Gastrocnemius medialis (tissue), 4 donors: ENCODE results near the gene PDXDC1.
"Not testable (repeated sequence)": the region's sequence is repeated elsewhere in the genome, so short reads cannot be mapped to it uniquely, and the experiment has no call there.

ENCODE experiments used
- POLR2A ChIP-seq, 2 donors: fragments of 450-650 bp; IDR thresholded peaks; one replicate each; pipeline ENCODE4 v1.6.1; 2017; ENCODE audit warnings: antibody characterized with exemption in 2 of 2, mild to moderate bottlenecking in 2 of 2, moderate library complexity in 2 of 2
- TF ChIP-seq, protein P1 (sequence below), 5 experiments: fragments of 450-650 bp in 3 of 5; fragments of 200-600 bp in 2 of 5; sonication (generic) in 2 of 5; IDR thresholded peaks in 4 of 5; conservative IDR thresholded peaks in 1 of 5; 1 replicate in 4 of 5; 2 replicates in 1 of 5; pipeline ENCODE4 v1.5.1; 2016 to 2019; ENCODE audit warnings: antibody characterized with exemption in 5 of 5, mild to moderate bottlenecking in 3 of 5, moderate library complexity in 3 of 5

DNA sequence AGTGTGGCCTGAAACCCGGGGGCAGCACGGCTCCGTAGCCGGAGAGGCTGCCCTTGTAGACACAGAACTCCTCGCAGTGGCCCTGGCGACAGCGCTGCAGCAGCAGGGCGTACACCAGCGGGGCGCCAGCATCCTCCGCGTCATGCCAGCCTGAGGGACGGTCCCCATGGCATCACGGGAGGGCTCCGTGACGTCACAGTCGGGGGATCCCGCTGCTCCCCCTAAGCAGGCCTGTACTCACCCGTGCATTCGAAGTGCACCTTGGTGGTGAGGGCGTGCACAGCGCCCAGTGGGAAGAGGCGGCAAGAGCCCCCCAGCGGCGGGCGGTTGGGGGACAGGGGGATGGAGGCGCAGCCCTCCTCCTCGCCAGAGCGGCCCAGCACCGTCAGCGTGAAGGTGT lies 158.7 kb downstream of the PDXDC1 start:
- TF ChIP-seq, protein P1, sequence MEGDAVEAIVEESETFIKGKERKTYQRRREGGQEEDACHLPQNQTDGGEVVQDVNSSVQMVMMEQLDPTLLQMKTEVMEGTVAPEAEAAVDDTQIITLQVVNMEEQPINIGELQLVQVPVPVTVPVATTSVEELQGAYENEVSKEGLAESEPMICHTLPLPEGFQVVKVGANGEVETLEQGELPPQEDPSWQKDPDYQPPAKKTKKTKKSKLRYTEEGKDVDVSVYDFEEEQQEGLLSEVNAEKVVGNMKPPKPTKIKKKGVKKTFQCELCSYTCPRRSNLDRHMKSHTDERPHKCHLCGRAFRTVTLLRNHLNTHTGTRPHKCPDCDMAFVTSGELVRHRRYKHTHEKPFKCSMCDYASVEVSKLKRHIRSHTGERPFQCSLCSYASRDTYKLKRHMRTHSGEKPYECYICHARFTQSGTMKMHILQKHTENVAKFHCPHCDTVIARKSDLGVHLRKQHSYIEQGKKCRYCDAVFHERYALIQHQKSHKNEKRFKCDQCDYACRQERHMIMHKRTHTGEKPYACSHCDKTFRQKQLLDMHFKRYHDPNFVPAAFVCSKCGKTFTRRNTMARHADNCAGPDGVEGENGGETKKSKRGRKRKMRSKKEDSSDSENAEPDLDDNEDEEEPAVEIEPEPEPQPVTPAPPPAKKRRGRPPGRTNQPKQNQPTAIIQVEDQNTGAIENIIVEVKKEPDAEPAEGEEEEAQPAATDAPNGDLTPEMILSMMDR (IDR thresholded peaks at IDR 0.05 in 4 of 5, conservative IDR thresholded peaks at IDR 0.05 in 1 of 5), result not testable (repeated sequence)
- TF ChIP-seq POLR2A (IDR thresholded peaks at IDR 0.05), result not testable (repeated sequence)
